ELF-1 (cell line): ENCODE data around the gene PHACTR3.
"Not testable (repeated sequence)": the region's sequence is repeated elsewhere in the genome, so short reads cannot be mapped to it uniquely, and the experiment has no call there.

Experiments
- DNase-seq: peaks from one replicate; pipeline ENCODE4 v3.0.0-alpha.2; 2016; ENCODE audit warnings: low read depth, low spot score

Gene PHACTR3

GRCh38 chr20:59589086-59589684, 15.2 kb upstream of the PHACTR3 start:
- no peak for DNase-seq

DNA sequence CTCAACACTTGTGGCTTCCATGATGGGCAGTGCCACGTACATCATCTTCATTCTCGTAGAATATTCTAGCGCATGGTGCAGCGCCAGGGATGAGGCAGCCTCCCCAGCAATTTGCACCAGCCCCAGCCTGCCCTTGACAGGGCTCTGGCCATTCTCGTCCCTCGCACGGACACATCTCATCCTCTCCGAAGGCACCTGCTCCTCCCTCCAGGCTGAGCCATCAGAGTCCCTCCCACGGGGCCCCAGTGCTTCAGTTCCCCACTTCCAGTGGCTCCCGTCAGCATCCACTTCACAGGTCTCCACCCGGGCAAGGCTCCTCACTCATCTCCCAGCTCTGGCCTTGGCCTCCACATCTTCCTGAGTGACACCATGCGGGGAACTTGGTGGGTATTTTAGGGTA, 13.3 kb upstream of the PHACTR3 start:
- no peak for DNase-seq

GRCh38 chr20:59596690-59597089, 7.7 kb upstream of the PHACTR3 start:
- no peak for DNase-seq

DNA sequence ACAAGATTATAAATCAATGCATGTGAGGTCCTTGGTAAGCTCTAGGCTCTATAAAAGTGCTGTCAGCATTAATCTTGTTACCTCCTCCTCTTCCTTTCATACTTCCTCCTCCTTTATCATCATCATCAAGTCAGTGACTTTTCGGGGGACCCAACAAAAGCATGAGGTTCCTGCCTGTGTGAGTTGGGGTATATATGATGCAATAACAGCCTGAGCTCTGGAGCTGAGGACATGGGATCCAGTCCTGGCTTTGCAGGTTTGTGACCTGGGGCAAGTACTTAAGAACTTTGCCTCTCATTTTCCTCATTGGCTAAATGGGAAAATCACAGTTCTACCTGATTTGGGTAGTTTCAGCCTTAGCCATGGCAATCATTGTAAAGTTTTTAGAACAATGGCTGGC, 7.1 kb upstream of the PHACTR3 start:
- no peak for DNase-seq

DNA sequence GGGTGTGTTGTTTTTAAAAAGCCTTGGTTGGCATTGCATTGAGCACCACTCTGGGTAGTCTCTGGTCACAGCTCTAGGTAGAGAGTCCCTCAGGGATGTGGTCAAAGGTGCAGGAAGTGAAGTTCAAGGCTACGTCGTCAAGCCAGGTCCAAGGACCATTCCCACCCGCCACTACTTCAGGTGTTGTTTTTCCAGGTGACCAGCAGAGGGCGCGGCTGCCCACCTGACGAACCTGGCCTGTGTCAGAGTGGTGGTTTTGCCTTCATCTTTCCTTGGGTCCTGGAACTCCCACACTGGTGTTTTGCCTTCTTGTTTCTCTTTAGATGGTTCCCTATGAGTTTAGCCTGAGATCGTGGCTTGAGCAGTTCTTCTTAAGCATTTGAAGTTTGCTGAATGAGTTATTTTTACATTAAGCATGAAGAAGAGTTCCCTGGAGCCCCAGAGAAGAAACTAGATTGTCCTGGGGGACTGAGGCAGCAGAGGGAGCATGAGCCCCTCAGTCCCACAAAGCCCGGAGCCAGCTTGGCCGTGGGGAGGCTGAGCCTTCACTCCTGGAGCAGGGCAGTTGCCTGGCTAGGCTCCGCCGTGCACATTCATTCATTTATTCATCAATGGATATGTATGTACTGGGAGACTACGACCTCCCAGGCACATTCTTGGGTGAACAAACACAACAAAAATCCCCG, 5.6 kb upstream of the PHACTR3 start:
- peak; percentile 59 for DNase-seq

DNA sequence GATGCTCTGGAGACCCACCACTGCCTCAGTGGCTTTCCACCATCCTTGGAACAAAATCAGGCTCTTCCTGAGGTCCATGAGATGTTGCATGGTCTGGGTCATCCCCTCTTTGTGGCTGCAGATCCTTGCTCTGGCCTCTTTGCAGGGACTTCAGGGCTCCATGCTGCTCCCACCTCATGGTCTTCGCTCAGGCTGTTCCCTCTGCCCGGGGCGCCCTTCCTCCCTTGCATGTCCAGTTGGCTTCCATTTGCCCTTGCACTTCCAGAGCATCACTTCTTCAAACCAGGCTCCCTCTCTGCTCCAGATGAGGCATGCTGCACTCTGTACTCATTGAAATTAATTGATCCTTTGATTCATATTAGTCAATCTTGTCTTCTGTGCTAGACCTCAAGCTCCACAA, 4.4 kb upstream of the PHACTR3 start:
- no peak for DNase-seq

GRCh38 chr20:59600472-59600871, 3.9 kb upstream of the PHACTR3 start:
- no peak for DNase-seq

- DNase-seq: no peak
Observed at GRCh38 chr20:59602546-59603080, 1.7 kb upstream of the PHACTR3 start.

DNA sequence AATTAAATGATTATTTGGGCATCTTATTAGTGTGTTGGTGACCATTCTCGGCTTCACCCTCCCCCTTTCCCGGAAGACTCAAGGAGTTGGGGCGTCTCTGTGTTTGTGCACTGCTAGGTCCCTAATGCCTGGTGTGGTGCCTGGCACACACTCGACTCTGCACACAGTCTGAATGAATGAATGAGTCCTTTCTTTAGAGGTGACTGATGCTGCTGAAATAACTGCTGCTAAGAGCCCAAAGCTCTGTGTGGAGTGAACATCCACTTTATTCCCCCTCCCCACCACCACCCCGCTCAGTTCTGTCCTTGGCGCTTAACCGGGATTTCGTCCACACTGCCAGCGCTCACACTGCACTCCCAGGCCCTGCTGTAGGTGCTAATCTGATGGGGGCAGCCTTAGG, 1.2 kb upstream of the PHACTR3 start:
- DNase-seq: no peak

DNA sequence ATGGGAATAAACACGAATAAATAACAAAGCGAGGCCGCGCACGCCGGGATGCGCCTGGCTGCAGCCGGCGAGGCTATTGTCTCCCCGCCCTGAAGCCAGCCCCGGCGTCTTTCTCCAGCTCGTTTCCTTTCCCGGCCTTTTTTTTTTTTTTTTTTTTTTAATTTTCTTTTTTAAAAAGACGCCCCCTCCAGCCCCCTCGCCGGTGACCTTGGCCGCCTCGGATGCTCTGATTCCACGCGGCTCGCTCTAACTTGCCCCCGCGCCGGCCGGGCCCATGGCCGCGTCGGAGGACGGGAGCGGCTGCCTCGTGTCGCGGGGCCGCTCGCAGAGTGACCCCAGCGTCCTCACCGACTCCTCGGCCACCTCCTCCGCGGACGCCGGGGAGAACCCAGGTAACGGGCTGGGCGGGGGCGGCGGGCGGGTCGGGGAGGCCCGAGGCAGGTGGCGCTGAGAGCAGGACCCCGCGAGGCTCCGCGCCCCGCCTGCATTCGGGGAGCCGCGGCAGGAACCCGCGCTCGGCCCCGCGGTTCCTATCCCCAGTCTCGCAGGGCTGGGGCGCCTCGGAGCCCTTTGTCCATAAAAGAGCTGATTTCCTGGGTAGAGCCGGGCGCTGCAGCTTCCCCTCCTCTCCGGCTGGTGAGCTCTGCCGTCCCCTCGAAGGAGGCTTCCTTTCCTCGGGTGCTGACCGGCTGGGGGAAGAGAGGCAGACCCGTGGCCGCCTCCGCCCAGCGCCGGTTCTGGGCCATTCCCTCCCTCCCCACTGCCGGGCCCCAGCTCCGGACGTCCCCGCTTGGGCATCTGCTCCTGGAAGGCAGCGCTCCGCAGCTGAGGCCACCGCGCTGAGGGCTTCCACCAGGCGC, 631 bp downstream of the PHACTR3 start:
- peak; percentile 25 for DNase-seq

GRCh38 chr20:59605601-59606364, 1.4 kb downstream of the PHACTR3 start:
- no peak for DNase-seq

DNA sequence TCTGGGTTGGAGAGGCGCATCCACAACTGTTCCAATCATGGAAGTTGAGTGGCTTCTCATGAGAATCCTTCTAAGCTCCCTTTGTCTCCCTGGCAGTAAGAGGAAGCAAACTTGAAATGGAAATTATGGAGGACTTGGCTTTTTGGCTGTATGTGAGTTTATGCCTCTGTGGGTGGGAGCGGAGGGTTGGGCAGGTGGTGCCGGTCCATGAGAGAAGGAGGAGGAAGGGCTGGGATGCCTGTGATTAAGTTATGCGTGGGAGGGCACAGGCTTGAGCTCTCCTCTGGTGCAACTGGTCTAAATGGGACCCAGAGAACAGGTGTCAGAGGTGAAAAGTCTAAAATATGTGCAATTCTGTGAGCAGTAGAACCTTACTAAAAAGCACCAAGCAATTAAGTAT, 2.2 kb downstream of the PHACTR3 start:
- no peak for DNase-seq

DNA sequence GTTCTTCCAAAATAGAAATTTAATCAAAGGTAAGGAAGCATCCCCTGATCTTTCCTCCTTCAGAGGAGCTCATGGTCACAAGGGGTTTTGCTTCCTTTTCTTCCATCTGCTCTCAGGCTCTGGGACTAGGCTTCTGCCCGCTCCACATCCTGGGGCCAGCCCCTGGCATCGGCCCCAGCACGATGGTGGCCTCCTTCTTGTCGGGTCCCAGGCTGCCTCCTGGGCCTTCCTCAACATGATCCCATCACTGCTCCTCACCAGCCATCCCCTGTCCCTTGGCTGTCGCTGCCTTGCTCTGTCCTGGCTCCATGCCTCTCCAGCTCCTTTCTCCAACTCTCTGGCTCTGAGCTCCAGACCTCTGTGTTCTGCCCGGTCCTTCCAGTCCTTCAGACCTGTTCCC, 4.1 kb downstream of the PHACTR3 start:
- DNase-seq: no peak

DNA sequence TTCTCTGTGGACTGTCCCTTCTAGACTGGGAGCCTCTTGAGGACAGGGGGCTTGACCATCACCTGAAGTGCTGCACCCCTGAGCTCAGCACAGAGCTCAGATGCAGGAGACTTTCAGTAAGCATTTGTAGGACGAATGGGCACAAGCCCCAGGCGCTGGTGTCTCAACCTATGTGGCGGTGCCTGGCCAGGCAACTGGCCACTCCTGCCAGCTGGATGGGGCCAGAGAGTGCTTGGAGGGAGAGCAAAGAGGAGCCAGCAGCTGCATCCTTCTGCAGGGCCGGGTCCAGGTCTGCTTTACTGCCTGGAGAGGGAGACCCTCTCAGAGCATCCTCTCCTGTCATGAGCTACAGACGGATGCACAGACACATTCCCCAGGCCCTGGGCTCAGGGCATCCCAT, 4.5 kb downstream of the PHACTR3 start:
- DNase-seq: no peak

DNA sequence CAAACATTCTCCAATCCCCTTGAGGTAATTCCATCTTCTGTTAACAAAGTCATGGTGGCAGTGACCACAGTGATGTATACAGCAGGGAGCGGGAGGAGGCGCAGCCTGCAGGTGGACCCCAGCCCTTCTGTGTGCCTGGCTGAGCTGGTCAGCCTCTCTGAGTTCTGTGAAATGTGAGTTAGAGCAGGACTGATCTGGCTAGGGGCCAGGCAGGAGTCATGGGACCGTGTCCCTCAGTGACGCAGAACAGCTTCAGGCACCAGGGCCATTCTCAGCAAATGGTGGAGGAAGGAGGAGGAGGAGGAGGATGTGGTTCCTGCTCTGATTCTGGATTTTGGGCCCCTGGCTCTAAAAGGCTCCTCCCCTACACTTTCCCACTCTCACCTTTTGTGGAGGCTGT, 6.9 kb downstream of the PHACTR3 start:
- DNase-seq: no peak

- no peak for DNase-seq
Observed at GRCh38 chr20:59613861-59614260, 9.5 kb downstream of the PHACTR3 start.

- no peak for DNase-seq
Observed at GRCh38 chr20:59614714-59615113, 10.4 kb downstream of the PHACTR3 start.

- DNase-seq: no peak
Observed at GRCh38 chr20:59616306-59616705, 12.0 kb downstream of the PHACTR3 start.

GRCh38 chr20:59617221-59617620, 12.9 kb downstream of the PHACTR3 start:
- no peak for DNase-seq

- DNase-seq: no peak
Observed at GRCh38 chr20:59618131-59618530, 13.8 kb downstream of the PHACTR3 start.

DNA sequence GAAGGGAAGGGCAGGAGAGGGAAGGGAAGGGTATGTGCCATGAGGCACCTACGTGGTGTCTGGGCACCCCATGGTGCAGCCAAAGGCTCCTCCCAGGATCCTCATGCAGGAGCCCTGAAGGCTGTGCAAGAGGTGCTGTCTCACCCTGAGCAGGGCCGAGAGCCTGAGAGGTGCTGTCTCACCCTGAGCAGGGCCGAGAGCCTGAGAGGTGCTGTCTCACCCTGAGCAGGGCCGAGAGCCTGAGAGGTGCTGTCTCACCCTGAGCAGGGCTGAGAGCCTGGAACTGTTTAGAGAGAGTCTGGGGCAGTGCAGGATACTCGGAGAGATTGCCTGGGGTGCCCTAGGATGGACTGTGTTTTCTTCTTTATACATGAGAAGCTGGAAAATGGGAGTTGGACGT, 14.2 kb downstream of the PHACTR3 start:
- DNase-seq: not testable (repeated sequence)
